CD1c-positive myeloid dendritic cell (primary cell): ENCODE results near the gene CCDC107.
"Not testable (repeated sequence)": the region's sequence is repeated elsewhere in the genome, so short reads cannot be mapped to it uniquely, and the experiment has no call there.

ENCODE experiments used
- DNase-seq: peaks from one replicate; pipeline ENCODE4 v3.0.0-alpha.2; 2016; ENCODE audit errors: extremely low spot score

CCDC107 gene

DNA sequence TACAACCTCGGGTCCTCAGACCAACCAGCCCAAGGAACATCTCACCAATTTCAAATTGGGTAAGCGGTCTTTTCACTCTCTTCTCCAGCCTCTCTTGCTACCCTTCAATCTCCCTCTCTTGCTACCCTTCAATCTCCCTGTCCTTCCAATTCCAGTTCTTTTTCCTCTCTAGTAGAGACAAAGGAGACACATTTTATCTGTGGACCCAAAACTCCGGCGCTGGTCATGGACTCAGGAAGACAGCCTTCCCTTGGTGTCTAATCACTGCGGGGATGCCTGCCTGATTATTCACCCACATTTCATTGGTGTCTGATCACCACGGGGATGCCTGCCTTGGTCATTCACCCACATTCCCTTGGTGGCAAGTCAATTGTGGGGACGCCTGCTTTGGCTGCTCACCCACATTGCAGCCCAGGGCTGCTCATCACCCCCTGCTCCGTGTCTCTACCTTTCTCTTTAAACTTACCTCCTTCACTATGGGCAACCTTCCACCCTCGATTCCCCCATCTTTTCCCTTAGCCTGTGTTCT is 20.6 kb upstream of the CCDC107 start:
- not testable (repeated sequence) for DNase-seq

- not testable (repeated sequence) for DNase-seq
Measured at GRCh38 chr9:35638751-35639150, 19.3 kb upstream of the CCDC107 start.

DNA sequence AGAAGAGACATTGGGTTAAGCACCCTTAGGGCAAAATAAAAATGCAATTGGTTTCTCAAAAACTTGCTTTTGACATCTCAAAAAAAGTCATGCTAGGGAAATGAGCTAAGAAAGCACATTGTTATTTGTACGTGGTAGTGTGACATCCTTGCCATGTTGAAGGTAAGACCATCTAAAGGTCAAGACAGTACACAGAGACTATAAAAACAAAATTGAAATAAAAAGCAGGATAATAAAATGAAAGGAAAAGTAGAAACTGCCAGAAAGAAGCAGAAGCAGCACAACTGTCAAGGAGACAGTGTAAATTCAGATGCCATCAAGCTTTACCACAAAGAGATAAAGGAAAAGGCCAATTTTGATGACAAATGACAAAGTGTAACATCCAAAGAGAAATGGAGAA is 18.9 kb upstream of the CCDC107 start:
- DNase-seq = not testable (repeated sequence)

DNA sequence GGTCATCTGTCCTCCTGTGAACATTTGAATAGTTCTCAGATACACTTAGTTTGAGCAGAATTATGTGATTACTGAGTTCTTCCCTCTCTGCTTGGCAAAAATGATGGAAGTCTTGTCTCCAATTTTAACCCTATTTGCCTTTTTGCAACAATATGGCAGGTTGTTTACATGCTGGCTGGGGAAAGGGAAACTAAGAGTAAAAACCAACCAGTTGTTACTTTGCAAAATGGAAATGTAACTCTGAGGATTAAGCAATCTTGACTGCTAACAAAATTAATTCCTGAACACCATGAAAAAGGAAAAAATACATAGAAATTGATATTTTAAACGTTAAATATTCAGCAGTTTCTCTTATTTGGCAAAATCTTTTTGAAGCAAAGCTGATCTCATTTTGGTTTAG is 18.5 kb upstream of the CCDC107 start:
- DNase-seq = no peak

- not testable (repeated sequence) for DNase-seq
Measured at GRCh38 chr9:35640431-35640830, 17.7 kb upstream of the CCDC107 start.

DNA sequence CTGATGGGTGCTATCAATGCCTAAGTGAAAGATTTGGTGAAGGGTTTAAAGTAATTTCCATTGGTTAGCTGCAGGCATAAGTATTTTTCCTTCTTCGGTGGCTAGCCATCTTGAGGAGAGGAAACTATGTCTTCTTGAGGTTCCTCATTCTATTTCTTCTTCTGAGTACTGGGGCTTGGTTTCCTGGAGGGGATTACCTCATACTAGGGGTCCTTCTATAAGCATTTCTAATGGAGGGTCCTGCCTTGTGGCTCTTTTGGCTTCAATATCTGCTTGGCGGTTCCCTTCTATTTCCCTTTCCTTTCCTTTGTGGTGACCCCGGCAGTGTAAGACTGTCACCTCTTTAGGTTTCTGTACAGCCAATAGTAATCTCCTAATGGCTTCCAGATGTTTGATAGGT is 16.6 kb upstream of the CCDC107 start:
- DNase-seq = not testable (repeated sequence)

DNA sequence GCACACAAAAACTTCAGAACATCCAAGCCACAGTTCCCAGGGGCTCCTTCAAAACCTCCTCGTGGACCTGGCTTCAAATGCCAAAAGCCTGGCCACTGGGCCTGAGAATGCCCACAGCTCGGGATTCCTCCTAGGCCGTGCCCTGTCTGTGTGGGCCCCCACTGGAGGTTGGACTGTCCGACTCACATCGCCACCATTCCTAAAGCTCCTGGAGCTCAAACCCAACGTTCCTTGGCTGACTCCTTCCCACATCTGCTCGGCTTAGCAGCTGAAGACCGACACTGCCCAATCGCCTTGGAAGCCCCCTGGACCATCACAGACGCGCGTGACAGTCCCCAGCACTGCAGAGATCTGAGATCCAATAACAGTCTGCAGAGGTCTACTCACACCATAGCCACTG is 15.0 kb upstream of the CCDC107 start:
- no peak for DNase-seq

- not testable (repeated sequence) for DNase-seq
Measured at GRCh38 chr9:35645736-35646135, 12.4 kb upstream of the CCDC107 start.

DNA sequence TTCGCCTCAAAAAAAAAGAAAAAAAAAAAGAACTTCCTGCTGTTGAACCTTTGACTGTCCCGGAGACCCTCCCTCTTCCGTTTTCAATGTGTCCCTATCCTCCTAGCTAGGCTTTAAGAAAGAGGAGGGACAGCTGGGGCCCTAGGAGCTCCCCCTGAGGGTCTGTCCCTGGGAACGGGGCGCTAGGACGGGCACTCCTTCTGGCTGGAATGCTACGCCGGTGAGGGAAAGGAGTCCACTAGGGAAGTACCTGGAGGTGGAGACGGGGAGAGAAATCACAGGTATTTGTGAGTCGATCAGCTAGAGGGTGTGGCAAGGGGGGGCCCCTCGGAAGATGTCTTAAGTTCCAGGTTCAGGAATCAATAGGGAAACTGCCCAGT is 11.9 kb upstream of the CCDC107 start:
- DNase-seq = no peak

DNA sequence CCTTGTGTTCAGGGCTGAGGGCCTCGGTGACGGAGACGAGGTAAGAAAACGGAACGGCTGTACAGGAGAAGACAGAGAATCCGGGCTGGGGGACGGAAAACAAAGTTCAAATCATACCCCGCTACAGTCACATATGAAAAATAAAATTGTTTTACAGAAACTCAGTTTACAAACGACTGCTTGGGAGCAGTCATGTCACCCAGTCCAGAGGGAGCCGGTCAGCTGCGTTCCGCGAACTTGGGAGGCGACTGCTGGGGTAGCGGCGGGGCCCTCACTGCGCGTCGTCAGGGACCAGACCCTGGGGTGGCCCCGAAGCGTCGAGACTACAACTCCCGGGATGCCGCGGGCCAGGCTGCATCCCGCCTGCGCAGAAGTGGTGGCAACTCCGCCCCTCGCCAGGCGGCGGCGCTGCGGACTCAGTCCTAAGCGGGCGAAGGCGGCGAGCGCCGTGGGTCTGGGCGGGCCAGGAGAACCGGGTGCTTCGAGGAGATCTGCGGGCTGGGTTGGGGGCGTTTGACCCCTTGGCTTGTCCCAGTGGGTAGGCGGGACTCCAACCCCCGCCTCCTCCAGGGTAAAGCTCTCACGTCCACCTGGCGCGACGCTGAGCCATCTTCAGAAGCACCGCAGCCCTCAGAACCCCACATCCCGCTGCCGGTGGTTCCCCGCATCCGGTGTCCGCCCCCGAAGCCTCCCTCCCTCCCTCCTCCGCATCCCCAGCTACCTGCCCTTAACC is 11.4 kb upstream of the CCDC107 start:
- DNase-seq = peak; percentile 95

DNA sequence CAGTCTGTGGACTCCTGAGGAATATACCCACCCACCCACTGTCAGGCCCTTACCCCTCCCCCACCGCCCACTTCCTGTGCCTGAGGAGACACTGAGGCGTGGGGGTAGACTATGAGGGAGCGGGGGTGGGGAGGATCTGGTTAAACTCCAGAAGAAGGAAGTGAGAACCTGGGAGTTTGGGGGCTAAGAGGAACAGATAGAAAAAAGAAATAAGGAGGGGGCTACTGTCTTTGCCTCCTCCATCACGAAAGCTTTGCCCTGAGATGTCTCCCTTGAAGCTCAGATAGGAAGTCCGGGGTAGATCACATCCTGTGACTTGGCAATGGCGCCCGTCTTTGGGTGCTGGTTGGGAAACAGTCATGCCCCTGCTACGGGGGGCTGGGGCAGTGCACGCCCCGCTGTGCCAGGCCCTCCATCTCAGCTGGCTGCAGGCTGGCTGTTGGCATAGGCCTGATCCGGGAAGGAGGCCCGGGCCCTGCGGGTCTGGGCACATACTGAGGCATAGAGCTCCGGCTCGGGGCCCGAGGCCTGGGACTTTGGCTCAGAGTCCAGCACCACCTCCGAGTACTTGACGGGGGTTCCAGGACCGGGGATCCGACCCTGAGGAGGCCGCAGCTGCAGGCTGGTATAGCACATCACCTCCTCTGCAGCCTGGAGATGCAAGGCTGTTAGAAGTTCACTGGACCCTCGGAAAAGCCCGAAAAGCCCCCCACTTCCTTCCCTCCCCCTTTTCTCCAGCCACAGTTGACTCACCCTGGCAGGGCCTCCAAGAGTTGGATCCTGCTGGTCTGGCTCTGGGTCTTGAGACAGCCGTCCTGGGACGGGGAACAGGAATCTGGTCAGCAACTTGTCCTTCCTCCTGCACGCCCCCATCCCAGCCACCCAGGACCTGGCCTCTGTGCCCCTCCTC is 8.4 kb upstream of the CCDC107 start:
- DNase-seq = peak; percentile 85

DNA sequence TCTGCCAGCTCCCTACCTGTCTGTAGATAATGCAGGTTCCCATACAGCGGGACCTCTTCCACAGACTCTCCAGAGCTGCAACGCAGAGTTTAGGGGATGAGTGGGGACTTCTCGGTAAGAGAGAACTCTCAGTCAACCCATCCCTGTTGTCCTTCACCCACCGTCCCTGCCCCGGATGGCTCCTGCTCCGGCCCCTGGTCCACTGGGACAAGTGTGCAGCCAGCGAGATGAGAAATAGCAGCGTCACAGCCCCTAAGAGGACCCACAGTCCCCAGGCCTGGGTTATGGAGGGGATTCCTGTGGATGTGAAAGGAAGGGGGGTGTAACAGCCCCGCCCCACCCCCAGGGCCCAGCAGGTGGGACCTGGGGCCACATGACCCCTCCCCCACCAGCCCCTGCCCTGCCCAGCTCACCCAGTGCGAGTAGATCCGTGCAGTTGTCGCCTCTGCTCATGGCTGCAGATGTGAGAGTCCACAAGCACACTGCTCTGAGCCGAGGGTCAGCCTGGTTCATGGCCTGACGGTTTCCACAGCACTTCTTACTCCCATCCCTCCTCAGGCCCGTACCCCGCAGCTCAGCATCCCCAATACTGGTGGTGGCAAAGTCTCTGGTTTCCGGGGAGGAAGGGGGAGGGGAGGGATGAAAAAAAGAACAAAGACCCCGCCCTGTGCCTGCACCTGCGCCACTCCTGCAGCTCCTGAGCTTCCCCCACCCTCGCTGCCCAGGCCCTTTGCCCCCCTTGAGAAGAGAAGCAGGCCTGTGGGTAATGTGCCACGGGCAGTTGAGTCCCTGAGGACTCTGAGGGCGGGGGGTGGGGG is 7.5 kb upstream of the CCDC107 start, which contains the start of gene SIT1:
SIT1 (minus strand) TSS at position 591 of the 818 bp plus-strand sequence; CDS start at position 513, 78 bp downstream.
- no peak for DNase-seq

- peak; percentile 78 for DNase-seq
Measured at GRCh38 chr9:35651956-35652828, 5.9 kb upstream of the CCDC107 start.

DNA sequence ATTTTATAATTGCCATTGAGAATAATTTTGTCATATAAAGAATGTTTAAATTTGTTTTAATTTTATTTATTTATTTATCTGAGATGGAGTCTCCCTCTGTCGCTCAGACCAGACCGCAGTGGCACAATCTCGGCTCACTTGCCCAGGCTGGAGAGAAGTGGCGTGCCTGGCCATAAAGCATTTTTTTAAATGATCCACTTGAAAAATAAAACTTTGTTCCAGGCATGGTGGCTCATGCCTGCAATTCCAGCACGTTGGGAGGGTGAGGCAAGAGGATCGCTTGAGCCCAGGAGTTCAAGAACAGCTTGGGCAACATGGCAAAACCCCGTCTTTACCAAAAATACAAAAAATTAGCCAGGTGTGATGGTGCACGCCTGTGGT is 5.3 kb upstream of the CCDC107 start:
- no peak for DNase-seq

DNA sequence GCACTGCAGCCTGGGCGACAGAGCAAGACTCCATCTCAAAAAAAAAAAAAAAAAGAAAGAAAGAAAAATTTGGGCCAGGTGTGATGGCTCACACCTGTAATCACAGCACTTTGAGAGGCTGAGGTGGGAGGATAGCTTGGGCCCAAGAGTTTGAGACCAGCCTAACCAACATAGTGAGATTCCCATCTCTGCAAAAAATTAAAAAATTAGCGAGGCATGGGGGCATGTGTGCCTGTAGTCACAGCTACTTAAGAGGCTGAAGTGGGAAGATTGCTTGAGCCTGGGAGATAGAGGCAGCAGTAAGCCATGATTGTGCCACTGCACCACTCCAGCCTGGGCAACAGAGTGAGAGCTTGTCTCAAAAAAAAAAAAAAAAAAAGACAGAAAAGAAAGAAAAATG is 4.5 kb upstream of the CCDC107 start:
- DNase-seq = no peak

GRCh38 chr9:35656348-35656747 is 1.7 kb upstream of the CCDC107 start:
- DNase-seq = no peak

DNA sequence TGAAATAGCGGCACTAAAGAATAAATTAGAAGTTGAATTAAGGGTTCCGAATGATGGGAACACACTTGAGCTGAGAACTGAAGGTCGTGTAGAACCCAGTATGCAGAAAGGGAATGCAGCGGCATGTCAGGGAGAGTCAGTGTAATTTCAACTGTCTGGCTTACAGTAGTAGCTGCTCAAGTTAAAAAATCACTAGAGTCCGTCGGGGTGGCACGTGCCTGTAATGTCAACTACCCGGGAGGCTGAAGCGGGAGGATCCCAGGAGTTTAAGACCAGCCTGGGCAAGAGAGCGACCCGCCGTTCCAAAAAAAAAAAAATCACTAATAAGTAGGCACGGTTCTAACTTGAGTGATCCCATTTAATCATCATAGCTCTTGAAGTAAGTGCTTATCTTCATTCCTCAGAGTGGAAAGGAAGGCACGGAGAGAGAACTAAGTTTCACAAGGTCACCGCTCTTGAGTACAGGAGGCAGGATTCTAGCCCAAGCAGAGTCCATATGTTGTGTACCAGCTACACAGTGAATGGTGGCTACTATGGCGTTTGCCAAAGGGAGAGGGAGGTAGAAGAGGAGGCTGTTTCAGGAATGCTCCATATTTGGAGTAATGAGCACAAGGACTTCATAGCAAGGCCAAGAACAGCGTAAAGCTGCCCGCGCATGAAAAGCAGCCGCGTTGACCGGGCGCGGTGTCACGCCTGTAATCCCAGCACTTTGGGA is 1.1 kb upstream of the CCDC107 start:
- DNase-seq = no peak

DNA sequence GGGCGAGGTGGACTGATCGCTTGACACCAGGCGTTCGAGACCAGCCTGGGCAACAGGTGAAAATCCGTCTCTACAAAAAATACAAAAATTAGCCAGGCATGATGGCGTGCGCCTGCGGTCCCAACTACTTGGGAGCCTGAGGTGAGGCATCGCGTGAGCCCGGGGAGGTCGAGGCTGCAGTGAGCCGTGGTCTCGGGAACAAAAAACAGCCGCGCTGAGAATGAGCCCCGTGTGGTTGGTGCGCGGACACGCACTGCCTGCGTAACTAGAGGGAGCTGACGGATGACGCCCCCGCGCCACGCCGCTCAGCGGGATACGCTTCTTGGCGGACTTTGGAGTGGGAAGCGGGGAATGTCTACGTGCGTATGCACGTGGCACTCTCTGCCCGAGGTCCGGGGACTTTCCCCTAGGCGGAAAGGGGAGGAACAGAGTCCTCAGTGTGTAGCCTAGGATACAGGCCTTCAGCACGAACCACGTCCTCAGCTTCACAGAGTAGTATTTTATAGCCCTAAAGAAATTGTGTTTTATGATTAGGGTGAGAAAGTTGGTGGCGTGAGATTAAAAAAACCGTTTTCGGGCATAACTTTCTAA is 451 bp upstream of the CCDC107 start, which contains the start of gene RMRP:
RMRP (minus strand) TSS at position 474 of the 591 bp plus-strand sequence.
- peak; percentile 99 for DNase-seq

- DNase-seq = no peak
Measured at GRCh38 chr9:35658968-35659220, 802 bp downstream of the CCDC107 start.

DNA sequence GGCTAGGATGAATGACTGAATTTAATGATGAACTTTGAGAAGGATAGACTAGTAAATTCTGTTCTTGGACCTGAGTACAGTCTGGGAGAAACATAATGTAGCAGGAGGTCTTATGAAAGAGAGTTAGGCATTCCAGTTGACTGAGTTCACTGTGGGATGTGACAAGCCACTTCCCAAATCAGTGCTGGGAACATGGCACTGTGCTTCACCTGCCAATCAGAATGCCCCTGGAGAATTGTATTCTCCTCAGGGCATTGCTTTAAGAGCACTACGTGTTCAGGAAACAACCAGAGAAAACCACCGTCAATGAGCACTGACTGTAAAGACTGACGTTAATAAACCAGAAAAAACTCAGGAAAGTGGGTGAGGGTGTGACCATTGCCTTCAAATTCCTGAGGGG is 1.2 kb downstream of the CCDC107 start:
- DNase-seq = no peak
